Sciatic nerve (tissue), 2 donors: Measurements from ENCODE around the gene SLC35F3. TPM values are rescaled to one million over a fixed set of nuclear protein-coding genes. Genes with fewer than 3 reads are reported as not detected.

ENCODE experiments used
- ATAC-seq: fragments of 200-7000 bp; cut with Tn5 transposase; one replicate; pipeline ENCODE4 v1.9.1; 2020; ENCODE audit warnings: mild to moderate bottlenecking, moderate library complexity
- DNase-seq: peaks from one replicate; pipeline ENCODE4 v3.0.0-alpha.2; 2020; ENCODE audit warnings: low spot score
- intact Hi-C: fragments of 100-400 bp; cut with DNase I; formaldehyde crosslinking; loops from one replicate; pipeline ENCODE4 v1.14.2; 2022
- total RNA-seq: library from RNA; stranded (reverse); fragmentation: NEBNext Ultra II Directional; extraction: Animal tissue kit (Norgen Biotek cat#: 25700); gene quantifications from one replicate; pipeline ENCODE4 v1.2.1, GENCODE V29; 2021
- donor health status: DM: no; HTN: no; CAD: no.
- donor health status: DM: no; HTN: no; CAD: no.

SLC35F3 gene
- total RNA-seq, 1 donor from 2014 or later: not detected

GRCh38 chr1:234250747-234251146 lies 346.3 kb downstream of the SLC35F3 start:
- no peak for ATAC-seq
- DNase-seq: no peak
- intact Hi-C loops: no loop called here

- intact Hi-C loops: no loop called here
- ATAC-seq (no peak), DNase-seq (no peak)
Observed at GRCh38 chr1:234253732-234254131, 349.3 kb downstream of the SLC35F3 start.

- DNase-seq (no peak), ATAC-seq (no peak)
- intact Hi-C loops: no loop called here
Observed at GRCh38 chr1:234256359-234256758, 351.9 kb downstream of the SLC35F3 start.

GRCh38 chr1:234258071-234258470 lies 353.6 kb downstream of the SLC35F3 start:
- DNase-seq (no peak), ATAC-seq (no peak)
- intact Hi-C loops: no loop called here

GRCh38 chr1:234260578-234260977 lies 356.1 kb downstream of the SLC35F3 start:
- intact Hi-C loops: no loop called here
- DNase-seq (no peak), ATAC-seq (no peak)

GRCh38 chr1:234261545-234261944 lies 357.1 kb downstream of the SLC35F3 start:
- intact Hi-C loops: no loop called here
- ATAC-seq: no peak
- no peak for DNase-seq

GRCh38 chr1:234262007-234262753 lies 357.7 kb downstream of the SLC35F3 start:
- intact Hi-C loops: no loop called here
- ATAC-seq: no peak
- no peak for DNase-seq

- DNase-seq (no peak), ATAC-seq (no peak)
- intact Hi-C loops: no loop called here
Observed at GRCh38 chr1:234262754-234263105, 358.3 kb downstream of the SLC35F3 start.

GRCh38 chr1:234264832-234265231 lies 360.4 kb downstream of the SLC35F3 start:
- DNase-seq (no peak), ATAC-seq (no peak)
- intact Hi-C loops: no loop called here

GRCh38 chr1:234265321-234265720 lies 360.8 kb downstream of the SLC35F3 start:
- DNase-seq (no peak), ATAC-seq (no peak)
- intact Hi-C loops: no loop called here

GRCh38 chr1:234265861-234266260 lies 361.4 kb downstream of the SLC35F3 start:
- intact Hi-C loops: no loop called here
- ATAC-seq: no peak
- no peak for DNase-seq

GRCh38 chr1:234270093-234270492 lies 365.6 kb downstream of the SLC35F3 start:
- DNase-seq: no peak
- no peak for ATAC-seq
- intact Hi-C loops: no loop called here

GRCh38 chr1:234270581-234271242 lies 366.2 kb downstream of the SLC35F3 start:
- ATAC-seq (no peak), DNase-seq (no peak)
- intact Hi-C loops: no loop called here

GRCh38 chr1:234271243-234271606 lies 366.7 kb downstream of the SLC35F3 start:
- DNase-seq (no peak), ATAC-seq (no peak)
- intact Hi-C loops: no loop called here

GRCh38 chr1:234272656-234273312 lies 368.3 kb downstream of the SLC35F3 start:
- DNase-seq (no peak), ATAC-seq (no peak)
- intact Hi-C loops: no loop called here

GRCh38 chr1:234273981-234274380 lies 369.5 kb downstream of the SLC35F3 start:
- ATAC-seq (no peak), DNase-seq (no peak)
- intact Hi-C loops: no loop called here

GRCh38 chr1:234276151-234276788 lies 371.8 kb downstream of the SLC35F3 start:
- intact Hi-C loops: no loop called here
- no peak for DNase-seq
- no peak for ATAC-seq

GRCh38 chr1:234277161-234277868 lies 372.8 kb downstream of the SLC35F3 start:
- no peak for ATAC-seq
- intact Hi-C loops: no loop called here
- DNase-seq: no peak

GRCh38 chr1:234279021-234279420 lies 374.5 kb downstream of the SLC35F3 start:
- ATAC-seq (no peak), DNase-seq (no peak)
- intact Hi-C loops: no loop called here
